SIG-M5 treated with dmso at 0.1 percent for 504 hours (cell line): Measurements from ENCODE around the gene AP3S2.
"Not testable (repeated sequence)": the region's sequence is repeated elsewhere in the genome, so short reads cannot be mapped to it uniquely, and the experiment has no call there.

Source experiments
- DNase-seq: peaks from one replicate; lab custom pipeline; 2025; ENCODE audit not compliant: unreplicated experiment; lab: John Stamatoyannopoulos, UW

The AP3S2 gene

DNA sequence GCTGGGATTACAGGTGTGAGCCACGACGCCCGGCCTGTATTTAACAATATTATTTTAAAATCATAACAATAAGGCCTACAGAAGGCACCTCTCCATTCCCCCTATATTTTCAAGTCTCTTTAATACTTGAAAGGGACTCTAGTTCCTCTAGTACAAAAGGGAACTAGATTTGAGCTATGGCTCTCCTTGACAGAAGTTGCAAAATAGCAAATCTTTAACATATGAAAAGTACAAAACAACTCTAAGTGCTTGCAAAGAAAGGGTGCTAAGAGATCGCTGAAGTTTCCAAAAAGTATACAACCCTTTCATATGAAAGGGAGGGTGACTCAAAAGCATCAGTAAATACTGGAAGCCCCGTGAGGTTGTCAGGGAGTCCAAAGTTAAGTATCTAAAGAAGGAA lies 23.8 kb downstream of the AP3S2 start:
- DNase-seq, result no peak

DNA sequence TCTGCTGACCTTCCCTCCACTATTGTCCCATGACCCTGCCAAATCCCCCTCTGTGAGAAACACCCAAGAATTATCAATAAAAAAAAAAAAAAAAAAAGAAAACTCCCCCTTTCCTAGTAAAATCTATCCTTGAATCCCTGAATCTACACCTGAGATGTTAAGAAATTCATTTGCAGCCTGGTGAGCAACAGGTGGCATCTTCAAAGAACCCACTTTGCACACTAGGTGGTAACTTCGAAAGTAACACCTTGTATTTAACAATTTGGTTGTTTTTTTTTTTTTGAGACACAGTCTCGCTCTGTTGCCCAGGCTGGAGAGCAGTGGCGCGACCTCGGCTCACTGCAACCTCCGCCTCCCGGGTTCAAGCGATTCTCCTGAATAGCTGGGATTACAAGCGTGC lies 24.3 kb downstream of the AP3S2 start:
- DNase-seq, result not testable (repeated sequence)

DNA sequence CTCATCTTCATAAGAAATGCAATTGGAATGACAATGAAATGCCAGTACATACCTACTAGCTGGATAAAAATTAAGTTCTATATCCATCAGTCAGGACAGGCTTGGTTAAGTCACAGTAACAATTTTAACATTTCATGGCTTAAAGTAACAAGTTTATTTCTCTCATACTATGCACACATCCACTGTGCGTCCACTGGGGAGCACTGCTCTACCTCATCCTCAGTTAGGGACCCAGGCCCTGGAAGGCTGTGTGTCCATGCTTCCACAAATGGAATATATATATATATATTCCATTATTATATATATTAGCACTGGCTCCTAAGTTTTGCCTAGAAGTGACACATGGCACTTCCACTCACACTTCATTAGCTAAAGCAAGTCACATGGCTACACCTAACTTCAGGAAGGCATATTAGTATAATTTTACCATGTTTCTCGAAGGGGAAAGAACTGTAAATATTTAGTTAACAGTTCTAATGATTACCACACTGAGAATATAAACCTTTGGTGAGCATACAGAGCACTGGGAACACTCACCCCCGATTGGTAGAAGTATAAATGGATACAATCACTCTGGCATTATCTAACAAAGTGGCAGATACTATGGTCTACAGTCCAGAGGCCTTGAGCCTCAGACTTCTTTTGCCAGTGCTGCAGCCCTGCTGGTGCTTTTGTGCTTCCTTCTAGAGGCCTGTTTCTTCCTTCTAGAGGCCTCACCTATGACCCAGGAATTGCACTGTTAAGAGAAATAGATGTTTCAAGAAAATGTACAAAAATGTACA lies 28.6 kb downstream of the AP3S2 start:
- no peak for DNase-seq

DNA sequence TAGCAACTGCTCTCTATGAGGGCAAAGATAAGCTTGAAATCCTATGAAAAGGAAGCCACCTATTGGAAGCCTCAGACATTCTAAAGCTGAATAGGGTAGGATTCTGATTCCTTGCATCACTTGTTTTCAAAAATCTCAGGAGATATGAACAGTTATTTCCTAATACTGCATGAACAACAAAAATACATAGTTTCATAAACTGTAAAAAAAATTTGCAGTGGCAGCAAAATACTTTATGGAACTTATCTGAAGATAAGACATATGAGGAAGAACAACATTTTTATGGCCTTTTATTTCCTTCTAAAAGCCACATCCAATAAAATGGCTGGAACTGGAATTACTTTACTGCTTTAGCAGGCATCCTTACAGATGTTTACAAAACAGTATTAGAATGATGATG lies 29.9 kb downstream of the AP3S2 start:
- DNase-seq, result no peak

DNA sequence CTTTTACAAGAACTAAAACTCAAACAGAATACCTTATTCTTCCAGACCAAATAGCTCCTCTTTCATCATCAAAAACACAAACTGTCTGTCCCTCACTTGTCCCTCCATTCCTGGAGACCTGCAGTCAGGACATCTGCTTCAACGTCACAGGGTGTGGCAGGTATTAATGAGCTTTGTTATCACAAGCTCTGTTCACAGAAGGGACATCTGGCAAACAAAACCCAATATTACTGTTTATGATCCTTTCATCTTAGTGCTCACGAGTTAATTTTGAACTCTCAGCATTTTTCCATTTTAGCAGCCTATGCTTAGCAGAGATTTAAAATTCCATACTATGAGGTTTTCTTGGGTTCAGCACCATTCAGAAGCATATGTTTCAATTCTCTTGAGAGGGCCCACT lies 32.9 kb downstream of the AP3S2 start:
- no peak for DNase-seq

DNA sequence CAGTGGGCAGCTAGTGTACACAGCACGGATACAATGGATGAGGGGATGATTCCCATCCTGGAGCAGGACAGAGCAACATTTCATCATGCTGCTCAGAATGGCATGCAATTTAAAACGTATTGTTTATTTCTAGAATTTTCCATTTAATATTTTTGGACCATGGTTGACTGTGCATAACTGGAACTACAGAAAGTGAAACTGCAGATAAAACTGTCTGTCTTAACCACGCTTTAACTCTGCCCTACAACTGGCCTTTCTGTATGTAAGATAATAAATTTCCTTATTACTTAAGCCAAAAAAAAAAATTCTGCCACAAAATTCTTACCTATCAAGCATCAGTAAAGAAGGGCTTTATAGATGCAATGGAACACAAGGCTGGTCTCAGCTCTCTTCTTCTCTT lies 33.4 kb downstream of the AP3S2 start:
- no peak for DNase-seq

DNA sequence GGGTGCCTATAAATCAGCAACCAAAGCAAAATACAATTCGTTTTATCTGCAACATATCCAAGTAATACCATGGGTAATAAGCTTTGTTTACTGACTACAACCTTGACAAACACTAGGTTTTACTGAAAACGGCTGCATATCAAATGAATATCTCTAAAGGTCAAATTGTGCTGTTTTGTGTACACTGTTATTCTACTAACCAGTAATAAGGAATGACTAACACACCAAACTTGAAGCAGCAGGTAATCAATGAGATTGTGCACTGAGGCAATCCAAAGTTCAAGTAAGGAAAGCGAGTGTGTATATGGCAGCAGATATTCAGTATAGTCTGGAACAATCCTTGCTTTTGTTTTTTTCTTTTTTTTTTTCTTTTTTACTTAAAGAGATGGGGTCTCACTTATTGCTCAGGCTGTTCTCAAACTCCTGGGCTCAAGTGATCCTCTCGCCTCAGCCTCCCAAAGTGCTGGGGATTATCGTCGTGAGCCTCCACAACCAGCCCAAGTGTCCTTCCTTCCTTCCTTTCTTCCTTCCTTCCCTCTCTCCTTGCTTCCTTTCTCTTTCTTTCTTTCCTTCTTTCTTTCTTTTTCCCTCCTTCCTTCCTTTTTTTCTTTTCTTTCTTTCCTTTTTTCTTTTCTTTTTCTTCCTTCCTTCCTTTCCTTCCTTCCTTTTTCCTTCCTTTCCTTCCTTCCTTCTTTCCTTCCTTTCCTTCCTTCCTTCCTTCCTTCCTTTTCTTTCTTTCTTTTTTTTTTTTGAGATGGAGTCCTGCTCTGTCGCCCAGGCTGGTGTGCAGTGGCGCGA lies 34.9 kb downstream of the AP3S2 start:
- no peak for DNase-seq

DNA sequence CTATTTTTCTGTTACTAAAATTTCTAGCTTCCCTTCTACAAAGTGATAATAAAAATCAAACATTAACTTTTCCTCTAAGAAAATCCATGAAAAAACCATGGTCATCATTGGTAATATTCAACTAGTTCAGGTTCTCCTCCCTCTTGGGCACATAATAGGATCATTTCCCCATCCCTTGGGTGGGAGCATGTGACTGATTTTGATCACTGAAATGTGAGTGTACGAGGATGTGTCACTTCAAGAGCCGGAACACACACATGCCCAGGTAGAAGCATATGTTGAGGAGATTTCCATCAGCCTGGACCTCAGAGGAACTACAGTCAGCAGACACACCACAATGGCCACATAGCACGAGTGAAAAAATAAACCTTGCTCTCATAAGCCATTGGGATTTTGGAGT lies 36.1 kb downstream of the AP3S2 start:
- DNase-seq, result no peak

DNA sequence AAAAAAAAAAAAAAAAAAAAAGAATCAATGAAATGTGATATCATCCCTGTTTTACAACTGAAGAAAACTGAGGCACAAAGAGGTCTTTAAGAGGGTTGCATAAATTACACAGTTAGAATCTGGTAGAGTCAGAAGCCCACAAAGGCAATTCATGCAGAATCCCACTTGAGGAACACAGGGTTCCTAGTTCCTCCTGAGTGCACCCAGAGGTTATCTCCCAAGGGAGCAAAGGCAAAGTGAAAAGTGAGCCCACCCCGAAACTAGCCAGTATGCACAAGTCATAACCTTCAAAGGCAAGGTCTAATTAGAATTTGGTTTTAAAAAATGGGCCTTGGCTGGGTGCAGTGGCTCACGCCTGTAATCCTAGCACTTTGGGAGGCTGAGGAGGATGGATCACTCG lies 37.8 kb downstream of the AP3S2 start:
- no peak for DNase-seq

DNA sequence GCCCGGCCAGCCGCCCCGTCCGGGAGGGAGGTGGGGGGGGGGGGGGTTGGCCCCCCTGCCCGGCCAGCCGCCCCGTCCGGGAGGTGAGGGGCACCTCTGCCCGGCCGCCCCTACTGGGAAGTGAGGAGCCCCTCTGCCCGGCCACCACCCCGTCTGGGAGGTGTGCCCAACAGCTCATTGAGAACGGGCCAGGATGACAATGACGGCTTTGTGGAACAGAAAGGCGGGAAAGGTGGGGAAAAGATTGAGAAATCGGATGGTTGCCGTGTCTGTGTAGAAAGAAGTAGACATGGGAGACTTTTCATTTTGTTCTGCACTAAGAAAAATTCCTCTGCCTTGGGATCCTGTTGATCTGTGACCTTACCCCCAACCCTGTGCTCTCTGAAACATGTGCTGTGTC lies 38.9 kb downstream of the AP3S2 start:
- DNase-seq, result not testable (repeated sequence)

DNA sequence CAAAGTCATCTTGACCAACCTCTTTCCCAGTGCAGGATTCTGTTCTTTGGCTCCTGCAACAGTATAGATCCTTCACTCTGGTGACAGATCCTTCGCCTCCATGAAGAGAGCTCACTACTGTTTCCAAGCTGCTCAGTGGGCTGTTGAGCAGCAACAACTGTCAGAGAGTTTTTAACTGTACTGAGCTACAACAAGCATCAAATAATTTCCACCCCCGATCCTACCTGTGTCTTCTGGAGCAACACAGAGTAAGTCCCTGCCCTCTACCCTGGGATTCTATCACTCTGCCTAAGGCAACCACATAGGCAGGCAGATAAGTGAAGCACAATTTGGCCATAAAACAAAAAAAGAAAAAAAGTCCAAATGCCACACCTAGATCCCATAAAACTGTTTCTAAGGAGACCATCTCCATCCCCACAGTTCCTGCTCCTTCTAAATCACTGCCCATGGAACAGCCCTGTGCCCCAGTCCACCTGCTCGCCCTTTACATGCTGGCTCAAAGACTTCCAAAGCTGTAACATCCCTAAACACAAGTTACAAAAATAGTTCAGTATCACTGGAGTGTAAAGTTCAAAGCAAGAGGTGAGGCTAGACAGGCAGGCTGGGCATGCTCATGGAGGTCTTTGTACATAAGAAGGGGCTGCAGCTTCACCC lies 41.3 kb downstream of the AP3S2 start:
- no peak for DNase-seq

DNA sequence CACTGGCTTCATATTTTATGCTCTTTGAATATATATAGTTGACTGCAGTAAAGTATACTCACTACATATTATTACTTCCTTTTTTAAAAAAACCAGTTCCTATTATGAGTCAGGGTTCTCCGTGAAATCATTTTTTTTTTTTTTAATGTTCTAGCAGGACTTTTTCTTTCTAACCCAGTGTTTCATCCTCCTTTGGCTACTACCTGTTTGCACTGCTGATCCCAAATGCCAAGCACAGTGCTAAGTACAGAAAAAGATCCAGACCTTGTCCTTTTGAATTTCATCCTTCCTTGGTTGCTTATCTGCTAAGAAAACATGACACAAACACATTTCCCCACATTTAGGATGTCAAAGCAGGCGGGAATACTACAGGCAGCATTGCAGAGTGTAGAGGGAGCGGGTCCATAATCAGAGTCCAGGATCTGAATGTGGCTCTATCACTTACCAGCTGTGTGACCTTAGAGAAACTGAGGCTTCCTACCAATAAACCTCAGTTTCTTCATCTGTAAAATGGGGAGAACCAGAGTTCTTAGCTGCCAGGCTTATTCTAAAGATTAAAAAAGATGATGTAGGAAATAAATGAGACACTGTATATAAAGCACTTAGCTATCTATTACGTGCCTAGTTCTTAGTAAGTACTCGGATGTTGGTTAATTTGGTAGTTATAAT lies 42.0 kb downstream of the AP3S2 start:
- peak; percentile 33 for DNase-seq

DNA sequence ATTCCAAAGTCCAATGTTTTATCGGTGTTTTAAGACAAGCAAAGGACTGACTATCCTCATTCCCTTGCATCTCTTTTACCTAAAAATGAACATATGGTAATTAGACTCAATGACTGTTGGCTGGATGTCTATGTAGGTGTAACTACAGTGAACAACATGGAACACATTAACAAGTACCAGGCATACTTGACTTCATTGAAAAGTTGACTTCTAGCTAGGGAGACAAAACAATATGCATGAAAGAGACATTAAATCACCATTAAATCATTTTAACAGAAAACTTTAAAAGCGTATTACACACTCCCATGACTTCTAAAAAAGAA lies 44.9 kb downstream of the AP3S2 start:
- no peak for DNase-seq

DNA sequence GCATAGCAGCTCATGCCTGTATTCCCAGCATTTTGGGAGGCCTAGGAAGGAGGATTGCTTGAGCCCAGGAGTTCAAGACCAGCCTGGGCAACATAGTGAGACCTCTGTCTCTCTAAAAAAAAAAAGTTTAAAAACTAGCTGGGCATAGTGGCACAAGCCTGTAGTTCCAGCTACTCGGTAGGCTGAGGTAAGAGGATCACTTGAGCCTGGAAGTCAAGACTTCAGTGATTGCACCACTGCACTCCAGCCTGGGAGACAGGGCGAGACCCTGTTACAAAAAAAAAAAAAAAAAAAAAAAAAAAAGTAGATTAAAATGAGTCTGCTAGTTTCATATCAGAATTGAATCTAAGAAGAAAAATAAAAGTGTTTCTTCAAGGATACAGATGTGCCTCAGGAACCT lies 46.7 kb downstream of the AP3S2 start:
- no peak for DNase-seq

DNA sequence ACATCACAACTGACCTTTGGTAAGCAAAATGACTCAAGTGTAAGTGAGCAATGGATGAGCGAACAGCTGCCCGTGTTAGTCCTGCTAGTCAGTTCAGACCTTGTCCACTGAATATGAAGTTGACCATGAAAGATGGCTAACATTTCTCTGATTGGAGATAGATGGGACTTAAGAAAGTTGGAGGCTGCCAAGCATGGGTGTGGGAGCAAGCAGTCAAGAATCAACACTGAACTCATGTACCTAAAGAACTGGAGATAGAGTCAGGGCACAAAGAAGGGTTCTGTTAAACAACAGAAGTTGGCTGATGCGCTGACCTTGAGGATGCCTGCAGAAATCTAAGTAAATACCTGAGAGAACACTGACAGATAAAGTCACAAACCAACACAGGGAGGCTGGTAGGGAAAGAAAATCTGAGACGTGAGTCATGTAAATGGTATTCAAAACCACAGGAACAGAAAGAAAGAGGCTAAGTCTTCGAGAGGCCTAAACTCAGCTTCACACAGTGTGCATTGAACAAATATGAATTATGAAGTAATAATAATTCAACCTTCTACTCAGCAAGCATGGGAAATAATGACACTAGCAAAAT lies 48.4 kb downstream of the AP3S2 start:
- no peak for DNase-seq

DNA sequence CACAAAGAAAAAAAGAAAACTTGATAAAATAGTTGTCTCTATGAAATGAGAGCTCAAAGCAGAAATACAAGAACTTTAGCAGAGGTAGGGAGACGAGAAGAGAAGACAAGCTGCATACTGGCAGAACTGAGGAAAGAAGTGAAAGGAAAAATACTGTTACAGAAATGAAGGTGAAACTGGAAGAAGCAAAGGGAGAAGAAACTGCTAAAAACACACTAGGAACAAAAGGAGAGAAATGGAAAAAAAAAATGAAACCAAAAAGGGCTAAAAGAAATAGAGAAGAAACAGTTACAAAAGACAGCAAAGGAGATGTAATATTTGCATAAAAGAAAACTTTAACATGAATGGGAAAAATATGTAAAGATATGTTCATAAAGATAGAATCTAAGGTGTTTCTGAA lies 51.8 kb downstream of the AP3S2 start:
- DNase-seq, result no peak

DNA sequence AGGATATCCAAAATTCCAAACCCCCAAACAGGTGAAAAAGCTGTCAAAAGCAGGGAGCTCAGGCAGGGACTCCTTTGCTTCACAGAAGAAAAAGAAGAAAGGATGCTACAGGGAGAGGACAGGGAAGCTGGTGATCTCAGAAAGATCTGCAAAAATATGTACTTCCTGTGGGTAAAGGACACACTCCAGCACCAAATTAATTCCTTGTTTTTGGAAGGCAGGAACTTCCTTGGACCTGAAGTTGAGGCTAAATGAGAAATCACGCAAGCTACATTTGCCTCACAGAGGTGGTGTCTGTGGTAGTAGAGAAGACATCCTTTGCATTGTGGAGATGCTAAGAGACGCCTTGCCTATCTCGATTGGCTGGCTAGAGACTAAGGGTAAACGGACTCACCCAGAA lies 52.5 kb downstream of the AP3S2 start:
- no peak for DNase-seq

DNA sequence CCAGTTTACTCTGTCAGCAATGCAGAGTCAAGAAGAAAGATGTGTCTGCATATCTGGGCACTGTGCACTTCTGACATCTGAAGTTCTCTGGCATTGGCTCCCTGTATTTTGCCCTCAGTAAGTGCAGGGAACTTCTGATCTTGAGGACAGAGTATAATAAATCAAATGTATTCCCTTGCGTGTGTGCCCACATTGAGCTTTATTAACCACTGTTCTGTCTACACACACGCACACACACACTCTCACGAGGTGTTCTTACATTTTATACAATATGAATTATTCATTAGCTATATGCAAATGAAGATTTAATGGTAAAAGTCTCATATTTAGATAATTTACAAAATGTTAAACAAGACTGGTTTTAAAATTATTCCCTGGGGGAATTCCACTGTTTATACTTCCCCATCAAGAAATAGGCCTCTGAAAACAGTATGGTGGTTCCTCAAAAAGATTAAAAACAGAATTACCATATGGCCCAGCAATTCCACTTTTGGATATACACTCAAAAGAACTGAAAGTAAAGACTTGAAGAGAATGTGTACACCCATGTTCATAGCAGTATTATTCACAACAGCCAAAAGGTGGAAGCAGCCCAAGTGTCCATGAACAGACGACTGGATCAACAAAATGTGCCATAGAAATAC lies 54.5 kb downstream of the AP3S2 start:
- no peak for DNase-seq

DNA sequence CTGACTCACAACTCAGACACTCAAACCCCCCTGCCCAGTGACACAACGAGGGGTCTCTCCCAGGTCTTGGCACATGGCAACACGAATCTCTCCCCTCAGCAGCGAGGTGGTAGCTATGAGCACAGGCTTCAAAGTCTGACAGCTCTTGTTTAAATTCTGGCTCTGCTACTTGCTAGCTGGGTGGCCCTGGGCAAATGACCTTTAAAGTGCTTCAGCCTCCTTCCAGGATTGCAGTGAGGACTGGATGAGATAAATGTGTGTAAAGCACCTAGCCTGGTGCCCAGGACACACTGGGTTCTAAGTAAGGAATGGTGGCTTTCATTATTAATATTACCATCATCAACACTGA lies 56.0 kb downstream of the AP3S2 start:
- no peak for DNase-seq

DNA sequence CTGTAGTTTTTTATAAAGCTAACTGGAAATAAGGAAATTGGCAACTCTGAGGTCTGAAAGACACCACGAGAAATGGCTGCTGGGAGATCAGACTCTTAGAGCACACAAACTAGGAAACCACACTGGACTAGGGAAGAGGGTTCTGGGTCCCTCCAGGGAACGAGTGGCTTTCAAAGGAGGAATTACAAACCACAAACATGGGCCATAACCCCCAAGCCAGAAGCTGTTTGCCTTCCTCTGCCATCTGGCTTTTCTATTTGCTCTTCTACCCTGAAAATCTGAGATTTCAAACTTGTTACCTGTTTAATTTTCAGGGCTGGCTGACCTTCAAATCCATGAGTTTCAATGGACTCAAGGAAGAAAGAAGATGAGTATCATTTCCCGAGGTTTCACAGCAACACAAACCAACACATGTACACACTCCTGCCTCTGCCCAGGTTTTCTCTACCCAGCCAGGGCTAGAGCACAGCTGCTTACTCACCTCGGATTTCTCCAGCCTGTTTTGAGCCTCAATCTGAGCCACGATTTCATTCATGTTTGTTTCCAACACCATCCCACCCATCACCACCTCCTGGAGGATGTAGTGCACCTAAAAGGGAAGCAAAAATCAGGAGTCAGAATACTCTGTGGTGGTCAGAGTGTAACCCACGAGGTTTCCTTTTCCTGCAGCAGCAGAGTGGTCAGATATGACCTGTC lies 56.5 kb downstream of the AP3S2 start:
- DNase-seq, result peak; percentile 38
